ENCODE measurements around the gene ARAP3. TPM values are rescaled to one million over a fixed set of nuclear protein-coding genes. Genes with fewer than 3 reads are reported as not detected.

Gene ARAP3
- total and polyA plus RNA-seq, 9 of the 15 experiments (the other 6 are each of a cell fraction or from before 2014, with no cell fraction given), result 0.83 to 25.7 (median 6.4) TPM

GRCh38 chr5:141692919-141693725 lies 11.1 kb upstream of the ARAP3 start (continued):
- TF ChIP-seq ZNF445 (CRISPR knock-in tag; IDR thresholded peaks at IDR 0.05; ENCODE audit: low read depth) (no peak), ERF (CRISPR knock-in tag; IDR thresholded peaks at IDR 0.05) (no peak), RNF2 (IDR thresholded peaks at IDR 0.05) (0 out of 2 replicates have a peak, but pooled peaks have one; percentile 21), HDAC1 (IDR thresholded peaks at IDR 0.05) (peak in 1 of 2 experiments; percentile 32; a peak in 1 of 4 replicates), CLOCK (CRISPR knock-in tag; IDR thresholded peaks at IDR 0.05; ENCODE audit: borderline replicate concordance) (no peak), FOXA1 (IDR thresholded peaks at IDR 0.05; ENCODE audit: borderline replicate concordance) (no peak), NBN (IDR thresholded peaks at IDR 0.05; ENCODE audit: low read depth) (no peak), ZNF197 (CRISPR knock-in tag; IDR thresholded peaks at IDR 0.05; ENCODE audit: low read depth) (no peak), NR2C2 (CRISPR knock-in tag; IDR thresholded peaks at IDR 0.05) (no peak), NR2C2 (tag; IDR thresholded peaks at IDR 0.05) (no peak; the same call in 1 of the 2 replicates), NR2C1 (IDR thresholded peaks at IDR 0.05) (no peak), NR2C1 (tag; IDR thresholded peaks at IDR 0.05) (no peak), ADNP (tag; IDR thresholded peaks at IDR 0.05) (no peak), ZNF518B (CRISPR knock-in tag; IDR thresholded peaks at IDR 0.05) (no peak), MEF2A (IDR thresholded peaks at IDR 0.05; ENCODE audit: control insufficient read depth, low read depth, low read length) (no peak), ZNF655 (CRISPR knock-in tag; IDR thresholded peaks at IDR 0.05) (no peak), ZMIZ1 (IDR thresholded peaks at IDR 0.05; ENCODE audit: low read depth in 2 of 2, low read length in 2 of 2) (peak in 1 of 2 experiments; percentile 23; a peak in 1 of 4 replicates)

Data from K562 (cell line).